Measurements from ENCODE around the gene DENND1B. TPM values are rescaled to one million over a fixed set of nuclear protein-coding genes. Genes with fewer than 3 reads are reported as not detected.
"Not testable (repeated sequence)": the region's sequence is repeated elsewhere in the genome, so short reads cannot be mapped to it uniquely, and the experiment has no call there.

The DENND1B gene
- total RNA-seq, 2 donors from 2014 or later = 13.8 to 17.2 TPM

GRCh38 chr1:197763307-197763706 lies 12.0 kb downstream of the DENND1B start:
- intact Hi-C loops (cut with DNase I) = no loop called here
- DNase-seq (ENCODE audit: low spot score) = no peak

DNA sequence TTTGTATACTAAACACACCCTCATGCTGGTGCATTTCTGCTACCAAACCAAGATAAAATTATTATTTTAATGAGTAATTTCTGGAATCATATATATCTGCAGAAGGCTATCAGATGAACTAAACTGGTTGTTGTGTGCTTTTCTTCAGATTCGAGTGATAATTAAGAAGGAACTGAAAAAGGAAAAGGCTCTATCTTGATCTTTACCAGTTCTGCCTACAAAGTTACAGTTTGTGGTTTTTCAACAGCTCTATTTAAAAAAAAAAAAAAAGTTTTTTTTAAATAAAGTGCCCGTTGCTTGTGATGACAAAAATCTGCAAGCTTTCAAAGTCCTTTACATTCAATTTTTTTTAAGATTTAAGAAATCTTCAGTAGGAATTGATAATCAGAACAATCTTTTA lies 13.6 kb downstream of the DENND1B start:
- DNase-seq (ENCODE audit: low spot score) = no peak
- intact Hi-C loops (cut with DNase I) = no loop called here

- DNase-seq (ENCODE audit: low spot score); intact Hi-C loops (cut with DNase I): not testable (repeated sequence)
Measured at GRCh38 chr1:197755553-197755952, 19.7 kb downstream of the DENND1B start.

GRCh38 chr1:197752652-197753164 lies 22.6 kb downstream of the DENND1B start:
- DNase-seq (ENCODE audit: low spot score); intact Hi-C loops (cut with DNase I): not testable (repeated sequence)

DNA sequence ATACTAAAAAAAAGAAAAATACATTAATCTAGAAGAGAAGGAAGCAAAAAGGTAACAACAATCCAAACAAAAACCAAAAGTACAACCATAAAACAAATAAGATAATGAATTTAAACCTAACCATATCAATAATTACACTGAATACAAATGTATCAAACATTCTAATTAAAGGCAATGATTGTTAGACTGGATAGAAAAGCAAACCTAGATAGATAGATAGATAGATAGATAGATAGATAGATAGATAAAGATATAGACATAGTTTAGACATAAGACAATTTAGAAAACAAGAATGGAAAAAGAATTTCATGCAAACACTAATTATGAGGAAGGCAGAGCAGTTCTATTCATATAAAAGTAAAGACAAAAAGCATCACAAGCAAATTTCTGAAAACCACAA lies 24.9 kb downstream of the DENND1B start:
- intact Hi-C loops (cut with DNase I) = no loop called here
- no peak for DNase-seq (ENCODE audit: low spot score)

GRCh38 chr1:197745911-197746310 lies 29.4 kb downstream of the DENND1B start:
- DNase-seq (ENCODE audit: low spot score) = no peak
- intact Hi-C loops (cut with DNase I) = no loop called here

- intact Hi-C loops (cut with DNase I) = no loop called here
- DNase-seq (ENCODE audit: low spot score) = no peak
Measured at GRCh38 chr1:197744979-197745378, 30.3 kb downstream of the DENND1B start.

GRCh38 chr1:197743578-197743977 lies 31.7 kb downstream of the DENND1B start:
- DNase-seq (ENCODE audit: low spot score) = no peak
- intact Hi-C loops (cut with DNase I) = no loop called here

- intact Hi-C loops (cut with DNase I) = no loop called here
- no peak for DNase-seq (ENCODE audit: low spot score)
Measured at GRCh38 chr1:197740992-197741391, 34.3 kb downstream of the DENND1B start.

- no peak for DNase-seq (ENCODE audit: low spot score)
- intact Hi-C loops (cut with DNase I) = no loop called here
Measured at GRCh38 chr1:197738927-197739326, 36.4 kb downstream of the DENND1B start.

GRCh38 chr1:197737916-197738315 lies 37.4 kb downstream of the DENND1B start:
- DNase-seq (ENCODE audit: low spot score) = no peak
- intact Hi-C loops (cut with DNase I) = no loop called here

- intact Hi-C loops (cut with DNase I) = no loop called here
- DNase-seq (ENCODE audit: low spot score) = no peak
Measured at GRCh38 chr1:197736685-197737084, 38.6 kb downstream of the DENND1B start.

DNA sequence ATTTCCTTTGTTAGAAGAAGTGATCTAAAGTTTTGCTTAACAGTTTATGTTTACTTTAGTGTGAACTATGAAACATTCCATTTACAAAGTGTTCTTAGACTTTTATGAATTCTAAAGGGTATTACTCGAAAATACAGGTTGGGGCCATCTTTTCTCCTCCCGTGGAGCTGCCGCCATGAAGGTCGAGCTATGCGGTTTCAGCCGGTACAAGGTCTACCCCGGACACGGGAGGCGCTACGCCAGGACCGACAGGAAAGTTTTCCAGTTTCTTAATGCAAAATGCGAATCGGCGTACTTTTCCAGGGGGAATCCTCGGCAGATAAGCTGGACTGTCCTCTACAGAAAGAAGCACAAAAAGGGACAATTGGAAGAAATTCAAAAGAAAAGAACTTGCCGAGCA lies 39.8 kb downstream of the DENND1B start:
- intact Hi-C loops (cut with DNase I) = no loop called here

DNA sequence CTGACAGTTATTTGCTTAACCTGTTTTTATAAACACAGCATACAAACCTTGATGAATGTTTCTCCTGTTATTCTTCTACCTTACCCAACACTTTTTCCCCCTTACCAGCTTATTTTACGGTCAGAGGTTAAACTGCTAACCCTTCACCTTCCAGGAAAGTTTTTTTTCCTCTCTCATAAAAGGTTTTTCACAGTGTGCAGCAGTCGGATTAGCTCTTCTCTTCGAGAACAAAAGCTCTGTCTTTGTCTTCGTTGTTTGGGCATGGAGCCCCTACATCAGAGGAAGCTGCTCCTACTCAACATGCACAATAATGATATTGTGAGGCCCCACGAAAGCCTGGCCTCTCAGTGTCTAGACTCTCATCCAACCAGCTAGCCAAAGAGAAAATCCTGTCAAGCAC lies 42.0 kb downstream of the DENND1B start:
- no peak for DNase-seq (ENCODE audit: low spot score)
- intact Hi-C loops (cut with DNase I) = no loop called here

More for the DNA sequence above, 39.8 kb downstream of the DENND1B start:
- DNase-seq (ENCODE audit: low spot score) = no peak

DNA sequence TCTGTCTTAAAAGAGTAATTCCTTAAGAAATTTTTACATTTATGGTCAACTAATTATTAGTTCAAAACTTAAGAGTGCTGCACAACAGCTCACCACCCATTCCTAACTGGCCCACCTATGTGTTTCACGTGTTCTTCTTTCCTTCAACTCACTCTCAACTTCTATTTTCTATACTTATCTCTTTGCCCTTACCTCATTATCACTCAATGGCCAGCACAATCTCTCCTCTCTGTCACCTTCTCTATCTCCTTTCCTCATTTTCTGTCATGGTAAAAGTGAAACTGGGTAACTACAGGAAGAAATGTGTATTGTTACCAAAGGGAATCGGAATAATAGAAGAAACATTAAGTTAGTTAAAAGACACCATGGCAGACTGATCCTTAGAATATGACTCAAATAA lies 43.1 kb downstream of the DENND1B start:
- intact Hi-C loops (cut with DNase I) = no loop called here
- no peak for DNase-seq (ENCODE audit: low spot score)

- DNase-seq (ENCODE audit: low spot score) = no peak
Measured at GRCh38 chr1:197731449-197731848, 43.8 kb downstream of the DENND1B start.

GRCh38 chr1:197725976-197726375 lies 49.3 kb downstream of the DENND1B start:
- intact Hi-C loops (cut with DNase I) = no loop called here

More at GRCh38 chr1:197731449-197731848, 43.8 kb downstream of the DENND1B start:
- intact Hi-C loops (cut with DNase I) = no loop called here

DNA sequence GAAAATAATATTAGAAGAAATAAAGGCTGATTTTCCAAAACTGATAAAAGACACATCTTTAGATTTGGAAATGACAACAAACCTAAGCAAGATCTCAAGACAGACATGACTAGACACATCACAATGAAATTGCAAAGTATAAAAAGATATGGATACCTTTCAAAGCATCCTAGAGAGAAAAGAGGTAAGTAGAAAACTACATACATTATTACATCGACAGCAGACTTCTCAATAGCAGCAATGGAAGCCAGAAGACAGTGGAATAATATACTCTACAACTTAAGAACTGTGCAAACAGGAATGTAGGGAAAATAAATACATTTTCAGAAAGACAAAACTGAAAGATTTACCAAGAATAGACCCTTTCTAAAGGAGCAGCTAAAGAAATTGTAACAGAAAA lies 50.2 kb downstream of the DENND1B start:
- no peak for DNase-seq (ENCODE audit: low spot score)
- intact Hi-C loops (cut with DNase I) = no loop called here

More at GRCh38 chr1:197725976-197726375, 49.3 kb downstream of the DENND1B start:
- DNase-seq (ENCODE audit: low spot score) = no peak

- no peak for DNase-seq (ENCODE audit: low spot score)
- intact Hi-C loops (cut with DNase I) = no loop called here
Measured at GRCh38 chr1:197715806-197716205, 59.5 kb downstream of the DENND1B start.

- no peak for DNase-seq (ENCODE audit: low spot score)
- intact Hi-C loops (cut with DNase I) = no loop called here
Measured at GRCh38 chr1:197706601-197707000, 68.7 kb downstream of the DENND1B start.

DNA sequence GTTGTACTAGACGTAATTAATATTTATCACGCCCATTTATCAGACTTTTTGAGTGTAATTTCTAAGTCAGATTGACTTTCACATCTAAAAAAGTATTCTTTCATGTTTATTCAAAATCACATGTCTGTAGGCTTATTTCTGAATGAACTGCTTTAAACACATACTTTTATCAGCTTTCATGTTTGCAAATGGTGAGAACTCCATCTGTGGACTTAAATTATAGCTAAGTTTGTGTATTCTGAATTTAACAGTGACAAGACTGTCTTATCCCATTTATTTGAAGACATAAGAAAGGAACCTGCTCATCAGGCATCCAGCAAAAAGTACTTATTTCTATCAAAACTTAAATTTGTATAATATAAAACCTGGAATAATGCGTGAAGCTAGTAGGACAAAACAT lies 69.3 kb downstream of the DENND1B start:
- intact Hi-C loops (cut with DNase I) = no loop called here
- no peak for DNase-seq (ENCODE audit: low spot score)

DNA sequence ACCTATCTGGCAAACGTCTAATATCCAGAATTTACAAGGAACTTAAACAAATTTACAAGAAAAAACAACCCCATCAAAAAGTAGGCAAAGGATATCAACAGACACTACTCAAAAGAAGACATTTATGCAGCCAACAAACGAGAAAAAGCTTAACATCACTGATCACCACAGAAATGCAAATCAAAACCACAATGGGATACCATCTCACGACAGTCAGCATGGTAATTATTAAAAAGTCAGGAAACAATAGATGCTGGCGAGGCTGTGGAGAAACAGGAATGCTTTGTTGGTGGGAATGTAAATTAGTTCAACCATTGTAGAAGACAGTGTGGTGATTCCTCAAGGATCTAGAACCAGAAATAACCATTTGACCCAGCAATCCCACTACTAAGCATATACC lies 74.6 kb downstream of the DENND1B start:
- intact Hi-C loops (cut with DNase I); DNase-seq (ENCODE audit: low spot score): not testable (repeated sequence)

All from posterior vena cava (tissue), 2 donors.